Measurements from ENCODE around the gene CADPS2.

GRCh38 chr7:122833888-122834570 lies 52.2 kb downstream of the CADPS2 start:
- TF ChIP-seq CTCF (conservative IDR thresholded peaks at IDR 0.05; ENCODE audit: low read length), result no peak
- no peak for TF ChIP-seq EZH2phosphoT487 (IDR thresholded peaks at IDR 0.05; ENCODE audit: borderline replicate concordance)

Data from Loucy (cell line).